ENCODE measurements around the gene PLEKHG3. TPM values are rescaled to one million over a fixed set of nuclear protein-coding genes. Genes with fewer than 3 reads are reported as not detected.

Gene PLEKHG3
- total RNA-seq, 1 experiment from 2014 or later, result 75.3 TPM

DNA sequence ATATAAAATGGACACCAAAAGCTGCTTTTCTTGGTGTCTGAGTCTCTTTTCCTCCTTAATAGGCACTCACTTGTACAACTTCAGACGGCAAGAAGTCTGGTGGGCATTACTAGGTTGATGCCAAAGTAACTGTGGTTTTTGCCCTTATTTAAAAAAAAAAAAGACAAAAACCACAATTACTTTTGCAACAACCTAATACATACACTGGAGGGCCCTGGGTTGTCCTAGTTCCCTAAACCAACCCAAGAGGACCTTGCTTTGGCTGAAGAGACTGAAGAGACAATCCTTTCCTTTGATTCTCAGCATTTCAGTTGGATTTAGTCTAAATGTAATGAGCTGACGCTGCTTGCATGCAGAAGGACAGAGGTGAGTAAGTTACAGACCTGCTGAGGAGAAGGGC is 16.2 kb upstream of the PLEKHG3 start (continued):
- TF ChIP-seq PRRX2 (CRISPR knock-in tag; IDR thresholded peaks at IDR 0.05), result no peak
- TF ChIP-seq ZNF232 (CRISPR knock-in tag; IDR thresholded peaks at IDR 0.05), result no peak
- TF ChIP-seq, protein P1, sequence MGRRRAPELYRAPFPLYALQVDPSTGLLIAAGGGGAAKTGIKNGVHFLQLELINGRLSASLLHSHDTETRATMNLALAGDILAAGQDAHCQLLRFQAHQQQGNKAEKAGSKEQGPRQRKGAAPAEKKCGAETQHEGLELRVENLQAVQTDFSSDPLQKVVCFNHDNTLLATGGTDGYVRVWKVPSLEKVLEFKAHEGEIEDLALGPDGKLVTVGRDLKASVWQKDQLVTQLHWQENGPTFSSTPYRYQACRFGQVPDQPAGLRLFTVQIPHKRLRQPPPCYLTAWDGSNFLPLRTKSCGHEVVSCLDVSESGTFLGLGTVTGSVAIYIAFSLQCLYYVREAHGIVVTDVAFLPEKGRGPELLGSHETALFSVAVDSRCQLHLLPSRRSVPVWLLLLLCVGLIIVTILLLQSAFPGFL (CRISPR knock-in tag; IDR thresholded peaks at IDR 0.05; ENCODE audit: borderline replicate concordance), result no peak
- TF ChIP-seq SMAD3 (CRISPR knock-in tag; IDR thresholded peaks at IDR 0.05; ENCODE audit: borderline replicate concordance), result no peak

DNA sequence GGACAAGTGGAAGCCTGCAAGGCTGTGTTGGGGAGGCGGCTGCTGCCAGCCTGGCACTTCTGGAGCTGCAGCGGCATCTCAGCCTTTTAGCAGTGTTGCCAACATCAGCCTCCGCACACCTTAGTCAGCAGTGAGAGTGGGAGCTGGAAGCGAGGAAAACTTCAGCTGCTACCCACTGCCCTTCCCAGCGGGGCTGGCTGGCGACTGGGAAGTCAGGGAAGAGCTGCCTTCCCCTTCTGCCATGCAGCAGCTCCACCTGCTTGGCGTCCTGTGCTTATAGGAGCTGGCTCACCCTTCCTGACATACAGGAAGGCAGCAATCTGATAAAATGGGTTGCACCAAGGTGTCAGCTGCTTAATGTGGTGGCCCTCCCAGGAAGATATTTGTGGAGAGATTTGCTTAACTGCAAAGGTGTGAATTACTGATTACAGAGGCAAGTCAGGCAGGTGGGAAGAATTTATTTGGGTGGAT is 15.4 kb upstream of the PLEKHG3 start:
- no peak overlapping the region for H3K27ac Mint-ChIP-seq
- no peak overlapping the region for H3K4me3 Mint-ChIP-seq
- no peaks in the 10 kb centered on the region for H3K9me3 Mint-ChIP-seq
- H3K4me1 Mint-ChIP-seq, result peaks cover 16% of the 10 kb centered on the region
- DNase-seq (ENCODE audit: low spot score) (no peak), ATAC-seq (no peak)
- ChIA-PET CTCF (interaction anchor here (0.7 to 1.7 kb wide), 8 partner anchors 9 to 83 kb away, joined by 3 to 9 read pairs (median 4); no protein-coding TSS in a partner anchor), POLR2A (no interaction called here)
- no peaks in the 10 kb centered on the region for H3K36me3 Mint-ChIP-seq
- peaks cover 29% of the 10 kb centered on the region for H3K27me3 Mint-ChIP-seq (ENCODE audit: low read depth)
- TF ChIP-seq TCF7 (CRISPR knock-in tag; IDR thresholded peaks at IDR 0.05; ENCODE audit: low read depth) (no peak), SOX15 (CRISPR knock-in tag; IDR thresholded peaks at IDR 0.05) (no peak), RORB (CRISPR knock-in tag; IDR thresholded peaks at IDR 0.05) (no peak), OVOL2 (CRISPR knock-in tag; IDR thresholded peaks at IDR 0.05; ENCODE audit: borderline replicate concordance) (no peak), GRHL2 (CRISPR knock-in tag; IDR thresholded peaks at IDR 0.05; ENCODE audit: insufficient replicate concordance, severe bottlenecking) (no peak), ZNF219 (CRISPR knock-in tag; IDR thresholded peaks at IDR 0.05; ENCODE audit: borderline replicate concordance) (no peak), NFATC4 (CRISPR knock-in tag; IDR thresholded peaks at IDR 0.05) (no peak), NR2C2 (CRISPR knock-in tag; IDR thresholded peaks at IDR 0.05) (no peak), NFYB (CRISPR knock-in tag; conservative IDR thresholded peaks at IDR 0.05; ENCODE audit: low read depth) (no peak)
- TF ChIP-seq, protein P2, sequence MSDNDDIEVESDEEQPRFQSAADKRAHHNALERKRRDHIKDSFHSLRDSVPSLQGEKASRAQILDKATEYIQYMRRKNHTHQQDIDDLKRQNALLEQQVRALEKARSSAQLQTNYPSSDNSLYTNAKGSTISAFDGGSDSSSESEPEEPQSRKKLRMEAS (CRISPR knock-in tag; IDR thresholded peaks at IDR 0.05), result no peak
- TF ChIP-seq, protein P3, sequence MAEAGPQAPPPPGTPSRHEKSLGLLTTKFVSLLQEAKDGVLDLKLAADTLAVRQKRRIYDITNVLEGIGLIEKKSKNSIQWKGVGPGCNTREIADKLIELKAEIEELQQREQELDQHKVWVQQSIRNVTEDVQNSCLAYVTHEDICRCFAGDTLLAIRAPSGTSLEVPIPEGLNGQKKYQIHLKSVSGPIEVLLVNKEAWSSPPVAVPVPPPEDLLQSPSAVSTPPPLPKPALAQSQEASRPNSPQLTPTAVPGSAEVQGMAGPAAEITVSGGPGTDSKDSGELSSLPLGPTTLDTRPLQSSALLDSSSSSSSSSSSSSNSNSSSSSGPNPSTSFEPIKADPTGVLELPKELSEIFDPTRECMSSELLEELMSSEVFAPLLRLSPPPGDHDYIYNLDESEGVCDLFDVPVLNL (CRISPR knock-in tag; IDR thresholded peaks at IDR 0.05; ENCODE audit: borderline replicate concordance, low read depth), result no peak
- TF ChIP-seq, protein P4, sequence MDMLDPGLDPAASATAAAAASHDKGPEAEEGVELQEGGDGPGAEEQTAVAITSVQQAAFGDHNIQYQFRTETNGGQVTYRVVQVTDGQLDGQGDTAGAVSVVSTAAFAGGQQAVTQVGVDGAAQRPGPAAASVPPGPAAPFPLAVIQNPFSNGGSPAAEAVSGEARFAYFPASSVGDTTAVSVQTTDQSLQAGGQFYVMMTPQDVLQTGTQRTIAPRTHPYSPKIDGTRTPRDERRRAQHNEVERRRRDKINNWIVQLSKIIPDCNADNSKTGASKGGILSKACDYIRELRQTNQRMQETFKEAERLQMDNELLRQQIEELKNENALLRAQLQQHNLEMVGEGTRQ (CRISPR knock-in tag; IDR thresholded peaks at IDR 0.05), result no peak
- TF ChIP-seq, protein P5, sequence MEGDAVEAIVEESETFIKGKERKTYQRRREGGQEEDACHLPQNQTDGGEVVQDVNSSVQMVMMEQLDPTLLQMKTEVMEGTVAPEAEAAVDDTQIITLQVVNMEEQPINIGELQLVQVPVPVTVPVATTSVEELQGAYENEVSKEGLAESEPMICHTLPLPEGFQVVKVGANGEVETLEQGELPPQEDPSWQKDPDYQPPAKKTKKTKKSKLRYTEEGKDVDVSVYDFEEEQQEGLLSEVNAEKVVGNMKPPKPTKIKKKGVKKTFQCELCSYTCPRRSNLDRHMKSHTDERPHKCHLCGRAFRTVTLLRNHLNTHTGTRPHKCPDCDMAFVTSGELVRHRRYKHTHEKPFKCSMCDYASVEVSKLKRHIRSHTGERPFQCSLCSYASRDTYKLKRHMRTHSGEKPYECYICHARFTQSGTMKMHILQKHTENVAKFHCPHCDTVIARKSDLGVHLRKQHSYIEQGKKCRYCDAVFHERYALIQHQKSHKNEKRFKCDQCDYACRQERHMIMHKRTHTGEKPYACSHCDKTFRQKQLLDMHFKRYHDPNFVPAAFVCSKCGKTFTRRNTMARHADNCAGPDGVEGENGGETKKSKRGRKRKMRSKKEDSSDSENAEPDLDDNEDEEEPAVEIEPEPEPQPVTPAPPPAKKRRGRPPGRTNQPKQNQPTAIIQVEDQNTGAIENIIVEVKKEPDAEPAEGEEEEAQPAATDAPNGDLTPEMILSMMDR (IDR thresholded peaks at IDR 0.05), result no peak
- TF ChIP-seq, protein P6, sequence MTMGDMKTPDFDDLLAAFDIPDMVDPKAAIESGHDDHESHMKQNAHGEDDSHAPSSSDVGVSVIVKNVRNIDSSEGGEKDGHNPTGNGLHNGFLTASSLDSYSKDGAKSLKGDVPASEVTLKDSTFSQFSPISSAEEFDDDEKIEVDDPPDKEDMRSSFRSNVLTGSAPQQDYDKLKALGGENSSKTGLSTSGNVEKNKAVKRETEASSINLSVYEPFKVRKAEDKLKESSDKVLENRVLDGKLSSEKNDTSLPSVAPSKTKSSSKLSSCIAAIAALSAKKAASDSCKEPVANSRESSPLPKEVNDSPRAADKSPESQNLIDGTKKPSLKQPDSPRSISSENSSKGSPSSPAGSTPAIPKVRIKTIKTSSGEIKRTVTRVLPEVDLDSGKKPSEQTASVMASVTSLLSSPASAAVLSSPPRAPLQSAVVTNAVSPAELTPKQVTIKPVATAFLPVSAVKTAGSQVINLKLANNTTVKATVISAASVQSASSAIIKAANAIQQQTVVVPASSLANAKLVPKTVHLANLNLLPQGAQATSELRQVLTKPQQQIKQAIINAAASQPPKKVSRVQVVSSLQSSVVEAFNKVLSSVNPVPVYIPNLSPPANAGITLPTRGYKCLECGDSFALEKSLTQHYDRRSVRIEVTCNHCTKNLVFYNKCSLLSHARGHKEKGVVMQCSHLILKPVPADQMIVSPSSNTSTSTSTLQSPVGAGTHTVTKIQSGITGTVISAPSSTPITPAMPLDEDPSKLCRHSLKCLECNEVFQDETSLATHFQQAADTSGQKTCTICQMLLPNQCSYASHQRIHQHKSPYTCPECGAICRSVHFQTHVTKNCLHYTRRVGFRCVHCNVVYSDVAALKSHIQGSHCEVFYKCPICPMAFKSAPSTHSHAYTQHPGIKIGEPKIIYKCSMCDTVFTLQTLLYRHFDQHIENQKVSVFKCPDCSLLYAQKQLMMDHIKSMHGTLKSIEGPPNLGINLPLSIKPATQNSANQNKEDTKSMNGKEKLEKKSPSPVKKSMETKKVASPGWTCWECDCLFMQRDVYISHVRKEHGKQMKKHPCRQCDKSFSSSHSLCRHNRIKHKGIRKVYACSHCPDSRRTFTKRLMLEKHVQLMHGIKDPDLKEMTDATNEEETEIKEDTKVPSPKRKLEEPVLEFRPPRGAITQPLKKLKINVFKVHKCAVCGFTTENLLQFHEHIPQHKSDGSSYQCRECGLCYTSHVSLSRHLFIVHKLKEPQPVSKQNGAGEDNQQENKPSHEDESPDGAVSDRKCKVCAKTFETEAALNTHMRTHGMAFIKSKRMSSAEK (CRISPR knock-in tag; IDR thresholded peaks at IDR 0.05; ENCODE audit: borderline replicate concordance), result no peak
- TF ChIP-seq, protein P7, sequence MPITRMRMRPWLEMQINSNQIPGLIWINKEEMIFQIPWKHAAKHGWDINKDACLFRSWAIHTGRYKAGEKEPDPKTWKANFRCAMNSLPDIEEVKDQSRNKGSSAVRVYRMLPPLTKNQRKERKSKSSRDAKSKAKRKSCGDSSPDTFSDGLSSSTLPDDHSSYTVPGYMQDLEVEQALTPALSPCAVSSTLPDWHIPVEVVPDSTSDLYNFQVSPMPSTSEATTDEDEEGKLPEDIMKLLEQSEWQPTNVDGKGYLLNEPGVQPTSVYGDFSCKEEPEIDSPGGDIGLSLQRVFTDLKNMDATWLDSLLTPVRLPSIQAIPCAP (CRISPR knock-in tag; IDR thresholded peaks at IDR 0.05), result no peak
- TF ChIP-seq, protein P8, sequence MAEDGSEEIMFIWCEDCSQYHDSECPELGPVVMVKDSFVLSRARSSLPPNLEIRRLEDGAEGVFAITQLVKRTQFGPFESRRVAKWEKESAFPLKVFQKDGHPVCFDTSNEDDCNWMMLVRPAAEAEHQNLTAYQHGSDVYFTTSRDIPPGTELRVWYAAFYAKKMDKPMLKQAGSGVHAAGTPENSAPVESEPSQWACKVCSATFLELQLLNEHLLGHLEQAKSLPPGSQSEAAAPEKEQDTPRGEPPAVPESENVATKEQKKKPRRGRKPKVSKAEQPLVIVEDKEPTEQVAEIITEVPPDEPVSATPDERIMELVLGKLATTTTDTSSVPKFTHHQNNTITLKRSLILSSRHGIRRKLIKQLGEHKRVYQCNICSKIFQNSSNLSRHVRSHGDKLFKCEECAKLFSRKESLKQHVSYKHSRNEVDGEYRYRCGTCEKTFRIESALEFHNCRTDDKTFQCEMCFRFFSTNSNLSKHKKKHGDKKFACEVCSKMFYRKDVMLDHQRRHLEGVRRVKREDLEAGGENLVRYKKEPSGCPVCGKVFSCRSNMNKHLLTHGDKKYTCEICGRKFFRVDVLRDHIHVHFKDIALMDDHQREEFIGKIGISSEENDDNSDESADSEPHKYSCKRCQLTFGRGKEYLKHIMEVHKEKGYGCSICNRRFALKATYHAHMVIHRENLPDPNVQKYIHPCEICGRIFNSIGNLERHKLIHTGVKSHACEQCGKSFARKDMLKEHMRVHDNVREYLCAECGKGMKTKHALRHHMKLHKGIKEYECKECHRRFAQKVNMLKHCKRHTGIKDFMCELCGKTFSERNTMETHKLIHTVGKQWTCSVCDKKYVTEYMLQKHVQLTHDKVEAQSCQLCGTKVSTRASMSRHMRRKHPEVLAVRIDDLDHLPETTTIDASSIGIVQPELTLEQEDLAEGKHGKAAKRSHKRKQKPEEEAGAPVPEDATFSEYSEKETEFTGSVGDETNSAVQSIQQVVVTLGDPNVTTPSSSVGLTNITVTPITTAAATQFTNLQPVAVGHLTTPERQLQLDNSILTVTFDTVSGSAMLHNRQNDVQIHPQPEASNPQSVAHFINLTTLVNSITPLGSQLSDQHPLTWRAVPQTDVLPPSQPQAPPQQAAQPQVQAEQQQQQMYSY (CRISPR knock-in tag; IDR thresholded peaks at IDR 0.05), result no peak

Data from WTC11 (cell line).